AG20443 (cell line): ENCODE results near the gene BPIFA2.
"Not testable (repeated sequence)": the region's sequence is repeated elsewhere in the genome, so short reads cannot be mapped to it uniquely, and the experiment has no call there.

ENCODE experiments used
- DNase-seq: peaks from one replicate; pipeline ENCODE4 v3.0.0; 2012; ENCODE audit warnings: low spot score, mixed read lengths

BPIFA2 gene

DNA sequence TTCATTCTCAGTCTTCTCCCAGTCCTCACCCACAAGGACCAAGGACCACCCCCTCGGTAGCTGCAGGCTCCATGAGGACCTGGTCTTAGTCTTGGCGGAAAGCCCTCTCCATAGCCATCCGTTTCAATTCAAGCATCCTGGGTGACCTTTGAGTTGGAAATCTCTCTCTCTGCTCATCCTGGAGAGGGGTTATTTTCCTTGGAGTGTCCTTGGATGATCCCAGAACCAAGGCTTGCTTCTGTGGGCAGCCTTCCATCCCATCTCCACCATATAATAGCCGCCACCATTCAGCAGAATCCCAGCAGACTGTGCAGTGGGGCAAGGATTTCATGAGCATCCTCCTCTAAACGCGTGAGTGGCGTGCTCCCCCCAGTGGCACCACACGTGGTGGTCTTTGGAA lies at the start of gene BPIFA2:
TSS of gene BPIFA2 (plus strand) at position 301 of the 400 bp plus-strand sequence. CDS start 987 bp downstream, outside the sequence.
- no peak for DNase-seq

GRCh38 chr20:33119725-33120720 lies 47.9 kb upstream of the BPIFA2 start:
- no peak for DNase-seq

DNA sequence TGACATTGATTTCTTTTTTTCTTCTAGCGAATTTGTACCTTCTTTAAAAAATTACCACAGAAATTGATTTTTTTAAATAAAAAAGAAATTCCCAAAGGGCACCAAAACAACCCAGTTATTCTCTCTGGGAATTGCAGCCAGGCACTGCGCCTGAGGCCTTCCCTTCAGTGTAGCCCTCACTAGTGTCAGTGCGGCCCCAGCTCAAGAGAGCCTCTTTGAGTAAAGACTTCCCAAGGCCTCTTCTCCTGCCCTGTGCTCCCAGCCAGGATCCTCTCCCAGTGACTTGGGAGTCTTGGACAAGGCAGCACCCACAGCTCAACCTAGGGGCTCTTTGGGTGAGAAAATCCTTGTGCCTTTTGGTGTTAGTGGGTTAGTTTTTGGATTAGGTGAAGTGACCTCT lies 47.0 kb upstream of the BPIFA2 start:
- DNase-seq: no peak

GRCh38 chr20:33122297-33122696 lies 45.7 kb upstream of the BPIFA2 start:
- DNase-seq: not testable (repeated sequence)

- no peak for DNase-seq
Observed at GRCh38 chr20:33124261-33124660, 43.7 kb upstream of the BPIFA2 start.

DNA sequence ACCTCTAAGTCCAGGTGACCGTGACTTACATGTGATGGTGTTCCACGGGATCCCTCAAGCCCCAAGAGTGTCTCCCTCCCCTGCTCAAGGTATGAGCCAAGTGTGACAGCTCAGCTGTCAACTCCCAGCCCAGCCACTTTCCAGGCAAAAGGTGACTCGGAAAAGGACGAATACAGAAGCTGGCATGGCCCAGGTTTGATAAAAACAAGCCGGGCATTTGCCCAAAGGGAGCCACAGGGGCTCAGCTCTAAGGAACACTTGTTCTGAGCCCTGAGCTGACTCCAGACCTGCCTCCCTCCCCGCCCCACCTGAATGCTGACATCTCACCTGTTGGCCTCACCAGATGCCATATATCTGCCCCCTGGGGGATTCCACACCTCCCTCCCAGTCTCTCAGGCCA lies 43.0 kb upstream of the BPIFA2 start:
- DNase-seq: no peak

- no peak for DNase-seq
Observed at GRCh38 chr20:33125983-33126382, 42.0 kb upstream of the BPIFA2 start.

- DNase-seq: no peak
Observed at GRCh38 chr20:33127422-33128097, 40.4 kb upstream of the BPIFA2 start.

GRCh38 chr20:33130568-33131061 lies 37.3 kb upstream of the BPIFA2 start:
- DNase-seq: peak; percentile 78

GRCh38 chr20:33131949-33132473 lies 35.9 kb upstream of the BPIFA2 start:
- no peak for DNase-seq

DNA sequence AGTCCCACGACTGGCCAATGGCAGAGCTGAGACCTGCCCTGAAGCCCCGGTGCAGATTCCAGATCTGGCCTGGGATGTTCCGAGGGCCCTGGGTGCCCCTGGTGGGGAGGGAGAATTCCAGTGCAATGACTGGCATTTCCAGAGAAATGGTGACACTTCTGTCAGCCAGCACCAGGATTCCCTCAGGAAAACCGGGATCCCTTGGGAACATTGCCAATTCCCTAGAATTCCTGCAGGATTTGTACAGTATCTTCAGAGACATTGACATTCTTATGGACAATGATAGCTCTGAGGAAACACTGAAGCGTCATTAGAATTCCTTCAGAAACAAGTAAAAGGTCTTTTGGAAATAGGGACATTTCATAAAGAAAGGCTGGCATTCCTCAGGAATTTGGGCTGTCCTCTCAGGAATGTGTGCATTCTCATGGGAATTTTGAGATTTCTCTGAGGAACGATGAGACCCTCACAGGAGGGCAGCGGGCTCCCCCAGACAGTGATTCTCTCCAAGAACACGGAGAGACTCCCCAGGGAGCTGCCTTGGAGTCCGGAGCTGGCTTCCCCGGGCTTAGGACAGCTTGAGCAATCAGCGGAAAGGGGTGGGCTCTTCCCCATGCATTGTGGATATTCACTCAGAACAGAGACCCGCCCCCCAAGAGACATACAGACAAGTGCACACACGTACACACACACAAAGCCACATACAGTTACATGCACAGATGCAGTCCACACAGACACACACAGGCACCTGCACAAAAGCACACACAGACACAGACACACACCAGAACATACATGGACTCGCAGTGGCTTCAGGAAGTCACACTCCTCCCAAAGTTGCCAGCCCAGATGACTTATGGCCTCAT lies 35.2 kb upstream of the BPIFA2 start:
- DNase-seq: peak; percentile 30

DNA sequence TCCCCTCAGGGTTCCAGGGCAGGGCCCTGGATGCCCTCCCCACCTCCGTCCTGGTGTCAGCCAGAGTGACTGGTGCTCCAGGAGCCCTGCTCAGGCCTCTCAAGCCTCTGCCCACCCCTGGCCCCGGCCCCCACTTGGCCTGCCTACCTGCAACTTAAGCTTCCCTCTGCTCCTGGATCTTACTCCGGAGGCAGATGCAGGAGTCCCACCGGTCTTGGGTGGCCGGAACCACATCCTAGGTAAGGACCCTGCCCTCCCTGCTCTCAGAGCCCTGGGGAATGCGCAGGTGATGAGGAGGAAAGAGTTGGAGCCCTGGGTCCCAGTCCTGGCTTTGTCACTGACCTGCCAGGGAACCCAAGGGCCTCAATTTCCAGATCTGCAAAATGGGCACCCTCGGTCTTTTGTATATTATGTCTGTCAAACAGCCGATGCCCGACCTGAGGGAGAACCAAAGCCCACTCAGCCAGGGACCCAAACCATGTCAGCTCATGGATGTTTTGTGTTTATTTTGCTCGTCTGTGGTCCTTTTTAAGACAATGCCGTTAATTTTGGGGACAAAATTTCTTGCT lies 34.5 kb upstream of the BPIFA2 start:
- DNase-seq: no peak

GRCh38 chr20:33137195-33137594 lies 30.8 kb upstream of the BPIFA2 start:
- no peak for DNase-seq

DNA sequence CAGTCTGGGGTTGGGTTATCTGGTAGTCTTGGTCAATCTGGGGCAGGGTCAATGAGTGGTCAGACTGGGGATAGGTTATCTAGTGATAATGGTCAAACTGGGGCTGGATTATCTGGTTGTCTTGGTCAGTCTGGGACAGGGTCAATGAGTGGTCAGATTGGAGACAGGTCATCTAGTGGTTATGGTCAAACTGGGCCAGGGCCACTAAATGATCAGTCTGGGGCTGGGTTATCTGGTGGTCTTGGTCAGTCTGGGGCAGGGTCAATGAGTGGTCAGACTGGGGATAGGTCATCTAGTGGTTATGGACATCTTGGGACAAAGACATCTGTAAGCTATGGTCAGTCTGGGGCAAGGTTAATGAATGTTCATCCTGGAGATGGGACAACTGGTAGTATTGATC lies 28.5 kb upstream of the BPIFA2 start:
- no peak for DNase-seq

DNA sequence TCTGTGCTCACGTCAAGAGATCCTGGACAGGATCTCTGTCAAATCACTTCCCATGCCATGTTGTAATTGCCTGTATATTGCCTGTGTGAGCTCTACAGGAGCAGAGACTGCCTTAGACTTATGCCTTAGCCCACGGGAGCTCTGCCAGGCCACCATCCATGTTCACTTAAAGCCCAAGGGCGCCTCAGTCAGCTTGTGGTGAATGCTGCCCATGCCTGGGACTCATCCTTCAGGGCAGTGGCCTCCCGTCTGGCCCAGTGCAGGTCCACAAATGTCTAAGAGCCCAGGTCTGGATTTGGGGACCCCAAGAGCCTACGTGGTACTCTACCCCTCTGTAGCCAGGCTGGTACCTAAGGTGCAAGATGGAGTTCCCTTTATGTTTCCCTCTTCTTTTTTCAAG lies 22.4 kb upstream of the BPIFA2 start:
- DNase-seq: no peak

- no peak for DNase-seq
Observed at GRCh38 chr20:33147299-33147698, 20.7 kb upstream of the BPIFA2 start.

- no peak for DNase-seq
Observed at GRCh38 chr20:33148040-33148439, 19.9 kb upstream of the BPIFA2 start.

GRCh38 chr20:33154252-33154651 lies 13.7 kb upstream of the BPIFA2 start:
- DNase-seq: no peak

- DNase-seq: no peak
Observed at GRCh38 chr20:33158637-33159385, 9.1 kb upstream of the BPIFA2 start.

DNA sequence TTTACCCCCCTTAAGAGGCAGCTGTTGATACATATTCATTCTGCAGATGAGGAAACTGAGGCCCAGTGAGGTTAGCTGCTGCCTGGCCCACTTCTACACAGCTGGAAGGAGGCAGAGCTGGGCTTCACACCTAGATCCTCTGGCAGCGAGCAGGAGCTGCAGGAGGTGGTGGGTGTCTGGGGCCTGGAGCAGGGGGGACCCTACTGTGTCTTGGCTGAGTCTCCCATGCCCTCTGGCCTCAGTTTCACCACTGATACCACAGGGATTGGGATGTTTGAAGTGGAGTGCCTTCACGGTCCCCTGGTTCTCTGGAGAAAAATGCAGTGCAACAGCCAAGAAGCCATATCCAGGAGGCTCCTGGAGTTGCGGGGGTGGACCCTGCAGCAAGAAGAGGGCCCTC lies 8.2 kb upstream of the BPIFA2 start:
- no peak for DNase-seq

- DNase-seq: no peak
Observed at GRCh38 chr20:33160681-33161080, 7.3 kb upstream of the BPIFA2 start.
